ENCODE measurements around the gene TMEM242. TPM values are rescaled to one million over a fixed set of nuclear protein-coding genes. Genes with fewer than 3 reads are reported as not detected.

The TMEM242 gene
- total and polyA plus RNA-seq, 2 of the 13 experiments (the other 11 are each of a cell fraction or from before 2014, with no cell fraction given), result 5.6 to 11.1 TPM

DNA sequence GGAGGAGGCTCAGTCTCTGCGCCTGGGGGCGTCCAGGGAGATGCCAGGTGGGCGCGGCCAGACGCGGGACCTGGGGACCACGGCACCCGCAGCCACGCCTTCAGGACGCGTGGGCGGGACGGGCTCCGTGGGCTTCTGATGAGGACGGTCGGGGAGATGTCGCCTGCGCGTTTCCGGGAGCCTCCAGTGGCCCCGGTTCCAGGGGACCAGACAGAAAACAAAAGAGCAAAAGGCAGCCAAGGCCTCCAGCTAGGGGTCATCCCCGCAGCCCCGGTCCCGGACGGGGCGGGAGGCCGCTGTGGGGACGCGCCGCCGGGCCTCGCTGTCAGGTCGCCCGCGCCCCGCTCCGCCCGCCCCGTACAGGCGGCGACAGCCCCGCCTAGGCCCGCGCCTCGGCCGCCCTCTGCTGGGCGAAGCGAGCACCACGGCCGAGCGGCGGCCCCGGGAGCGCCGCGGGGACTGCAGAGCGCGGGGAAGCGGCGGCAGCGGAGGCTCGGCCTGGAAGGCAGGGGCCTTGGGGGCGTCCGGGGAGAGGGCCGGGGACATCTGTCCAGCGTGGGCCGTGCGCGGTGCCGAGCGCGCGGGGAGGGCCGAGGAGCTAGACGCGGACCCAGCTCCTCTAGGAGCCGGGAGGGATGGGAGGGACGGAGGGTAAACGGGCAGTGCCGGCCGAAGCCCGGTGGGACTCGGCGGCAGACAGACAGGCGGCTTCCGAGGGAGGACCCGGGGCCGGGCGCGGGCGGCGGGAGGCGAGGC, 48.7 kb downstream of the TMEM242 start (continued):
- TF ChIP-seq, protein P1, sequence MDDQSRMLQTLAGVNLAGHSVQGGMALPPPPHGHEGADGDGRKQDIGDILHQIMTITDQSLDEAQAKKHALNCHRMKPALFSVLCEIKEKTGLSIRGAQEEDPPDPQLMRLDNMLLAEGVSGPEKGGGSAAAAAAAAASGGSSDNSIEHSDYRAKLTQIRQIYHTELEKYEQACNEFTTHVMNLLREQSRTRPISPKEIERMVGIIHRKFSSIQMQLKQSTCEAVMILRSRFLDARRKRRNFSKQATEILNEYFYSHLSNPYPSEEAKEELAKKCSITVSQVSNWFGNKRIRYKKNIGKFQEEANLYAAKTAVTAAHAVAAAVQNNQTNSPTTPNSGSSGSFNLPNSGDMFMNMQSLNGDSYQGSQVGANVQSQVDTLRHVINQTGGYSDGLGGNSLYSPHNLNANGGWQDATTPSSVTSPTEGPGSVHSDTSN (CRISPR knock-in tag; IDR thresholded peaks at IDR 0.05; ENCODE audit: borderline replicate concordance), result no peak
- TF ChIP-seq TARDBP (CRISPR knock-in tag; IDR thresholded peaks at IDR 0.05), result no peak
- TF ChIP-seq, protein P2, sequence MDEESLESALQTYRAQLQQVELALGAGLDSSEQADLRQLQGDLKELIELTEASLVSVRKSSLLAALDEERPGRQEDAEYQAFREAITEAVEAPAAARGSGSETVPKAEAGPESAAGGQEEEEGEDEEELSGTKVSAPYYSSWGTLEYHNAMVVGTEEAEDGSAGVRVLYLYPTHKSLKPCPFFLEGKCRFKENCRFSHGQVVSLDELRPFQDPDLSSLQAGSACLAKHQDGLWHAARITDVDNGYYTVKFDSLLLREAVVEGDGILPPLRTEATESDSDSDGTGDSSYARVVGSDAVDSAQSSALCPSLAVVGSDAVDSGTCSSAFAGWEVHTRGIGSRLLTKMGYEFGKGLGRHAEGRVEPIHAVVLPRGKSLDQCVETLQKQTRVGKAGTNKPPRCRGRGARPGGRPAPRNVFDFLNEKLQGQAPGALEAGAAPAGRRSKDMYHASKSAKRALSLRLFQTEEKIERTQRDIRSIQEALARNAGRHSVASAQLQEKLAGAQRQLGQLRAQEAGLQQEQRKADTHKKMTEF (CRISPR knock-in tag; IDR thresholded peaks at IDR 0.05), result peak; percentile 52; the same call in 1 of the 2 replicates
- peak; percentile 85 for TF ChIP-seq ZNF709 (CRISPR knock-in tag; IDR thresholded peaks at IDR 0.05)
- no peak; the same call in 1 of the 2 replicates for TF ChIP-seq TCF7 (IDR thresholded peaks at IDR 0.05; ENCODE audit: low read depth)
- TF ChIP-seq CEBPB (IDR thresholded peaks at IDR 0.05; ENCODE audit: borderline replicate concordance, low read depth, low read length), result no peak
- TF ChIP-seq GTF3A (CRISPR knock-in tag; conservative IDR thresholded peaks at IDR 0.05), result no peak
- TF ChIP-seq, protein P3, sequence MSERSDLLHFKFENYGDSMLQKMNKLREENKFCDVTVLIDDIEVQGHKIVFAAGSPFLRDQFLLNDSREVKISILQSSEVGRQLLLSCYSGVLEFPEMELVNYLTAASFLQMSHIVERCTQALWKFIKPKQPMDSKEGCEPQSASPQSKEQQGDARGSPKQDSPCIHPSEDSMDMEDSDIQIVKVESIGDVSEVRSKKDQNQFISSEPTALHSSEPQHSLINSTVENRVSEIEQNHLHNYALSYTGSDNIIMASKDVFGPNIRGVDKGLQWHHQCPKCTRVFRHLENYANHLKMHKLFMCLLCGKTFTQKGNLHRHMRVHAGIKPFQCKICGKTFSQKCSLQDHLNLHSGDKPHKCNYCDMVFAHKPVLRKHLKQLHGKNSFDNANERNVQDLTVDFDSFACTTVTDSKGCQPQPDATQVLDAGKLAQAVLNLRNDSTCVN (CRISPR knock-in tag; IDR thresholded peaks at IDR 0.05; ENCODE audit: borderline replicate concordance), result no peak
- TF ChIP-seq MIER2 (CRISPR knock-in tag; IDR thresholded peaks at IDR 0.05), result no peak
- no peak for TF ChIP-seq ZFP37 (CRISPR knock-in tag; IDR thresholded peaks at IDR 0.05; ENCODE audit: borderline replicate concordance)
- no peak for TF ChIP-seq ZBTB20 (CRISPR knock-in tag; IDR thresholded peaks at IDR 0.05; ENCODE audit: borderline replicate concordance, low read depth)
- peak; percentile 71; the same call in 1 of the 2 replicates for TF ChIP-seq ZNF431 (CRISPR knock-in tag; IDR thresholded peaks at IDR 0.05; ENCODE audit: borderline replicate concordance, low read depth)
- TF ChIP-seq, protein P4, sequence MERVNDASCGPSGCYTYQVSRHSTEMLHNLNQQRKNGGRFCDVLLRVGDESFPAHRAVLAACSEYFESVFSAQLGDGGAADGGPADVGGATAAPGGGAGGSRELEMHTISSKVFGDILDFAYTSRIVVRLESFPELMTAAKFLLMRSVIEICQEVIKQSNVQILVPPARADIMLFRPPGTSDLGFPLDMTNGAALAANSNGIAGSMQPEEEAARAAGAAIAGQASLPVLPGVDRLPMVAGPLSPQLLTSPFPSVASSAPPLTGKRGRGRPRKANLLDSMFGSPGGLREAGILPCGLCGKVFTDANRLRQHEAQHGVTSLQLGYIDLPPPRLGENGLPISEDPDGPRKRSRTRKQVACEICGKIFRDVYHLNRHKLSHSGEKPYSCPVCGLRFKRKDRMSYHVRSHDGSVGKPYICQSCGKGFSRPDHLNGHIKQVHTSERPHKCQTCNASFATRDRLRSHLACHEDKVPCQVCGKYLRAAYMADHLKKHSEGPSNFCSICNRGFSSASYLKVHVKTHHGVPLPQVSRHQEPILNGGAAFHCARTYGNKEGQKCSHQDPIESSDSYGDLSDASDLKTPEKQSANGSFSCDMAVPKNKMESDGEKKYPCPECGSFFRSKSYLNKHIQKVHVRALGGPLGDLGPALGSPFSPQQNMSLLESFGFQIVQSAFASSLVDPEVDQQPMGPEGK (CRISPR knock-in tag; IDR thresholded peaks at IDR 0.05), result no peak; the same call in 1 of the 2 replicates
- TF ChIP-seq, protein P5, sequence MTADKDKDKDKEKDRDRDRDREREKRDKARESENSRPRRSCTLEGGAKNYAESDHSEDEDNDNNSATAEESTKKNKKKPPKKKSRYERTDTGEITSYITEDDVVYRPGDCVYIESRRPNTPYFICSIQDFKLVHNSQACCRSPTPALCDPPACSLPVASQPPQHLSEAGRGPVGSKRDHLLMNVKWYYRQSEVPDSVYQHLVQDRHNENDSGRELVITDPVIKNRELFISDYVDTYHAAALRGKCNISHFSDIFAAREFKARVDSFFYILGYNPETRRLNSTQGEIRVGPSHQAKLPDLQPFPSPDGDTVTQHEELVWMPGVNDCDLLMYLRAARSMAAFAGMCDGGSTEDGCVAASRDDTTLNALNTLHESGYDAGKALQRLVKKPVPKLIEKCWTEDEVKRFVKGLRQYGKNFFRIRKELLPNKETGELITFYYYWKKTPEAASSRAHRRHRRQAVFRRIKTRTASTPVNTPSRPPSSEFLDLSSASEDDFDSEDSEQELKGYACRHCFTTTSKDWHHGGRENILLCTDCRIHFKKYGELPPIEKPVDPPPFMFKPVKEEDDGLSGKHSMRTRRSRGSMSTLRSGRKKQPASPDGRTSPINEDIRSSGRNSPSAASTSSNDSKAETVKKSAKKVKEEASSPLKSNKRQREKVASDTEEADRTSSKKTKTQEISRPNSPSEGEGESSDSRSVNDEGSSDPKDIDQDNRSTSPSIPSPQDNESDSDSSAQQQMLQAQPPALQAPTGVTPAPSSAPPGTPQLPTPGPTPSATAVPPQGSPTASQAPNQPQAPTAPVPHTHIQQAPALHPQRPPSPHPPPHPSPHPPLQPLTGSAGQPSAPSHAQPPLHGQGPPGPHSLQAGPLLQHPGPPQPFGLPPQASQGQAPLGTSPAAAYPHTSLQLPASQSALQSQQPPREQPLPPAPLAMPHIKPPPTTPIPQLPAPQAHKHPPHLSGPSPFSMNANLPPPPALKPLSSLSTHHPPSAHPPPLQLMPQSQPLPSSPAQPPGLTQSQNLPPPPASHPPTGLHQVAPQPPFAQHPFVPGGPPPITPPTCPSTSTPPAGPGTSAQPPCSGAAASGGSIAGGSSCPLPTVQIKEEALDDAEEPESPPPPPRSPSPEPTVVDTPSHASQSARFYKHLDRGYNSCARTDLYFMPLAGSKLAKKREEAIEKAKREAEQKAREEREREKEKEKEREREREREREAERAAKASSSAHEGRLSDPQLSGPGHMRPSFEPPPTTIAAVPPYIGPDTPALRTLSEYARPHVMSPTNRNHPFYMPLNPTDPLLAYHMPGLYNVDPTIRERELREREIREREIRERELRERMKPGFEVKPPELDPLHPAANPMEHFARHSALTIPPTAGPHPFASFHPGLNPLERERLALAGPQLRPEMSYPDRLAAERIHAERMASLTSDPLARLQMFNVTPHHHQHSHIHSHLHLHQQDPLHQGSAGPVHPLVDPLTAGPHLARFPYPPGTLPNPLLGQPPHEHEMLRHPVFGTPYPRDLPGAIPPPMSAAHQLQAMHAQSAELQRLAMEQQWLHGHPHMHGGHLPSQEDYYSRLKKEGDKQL (CRISPR knock-in tag; IDR thresholded peaks at IDR 0.05; ENCODE audit: low read depth), result no peak
- TF ChIP-seq POLR2A (IDR thresholded peaks at IDR 0.05; ENCODE audit: insufficient read depth in 1 of 2, low read depth in 2 of 2, low read length in 2 of 2), result no peak
- TF ChIP-seq, protein P6, sequence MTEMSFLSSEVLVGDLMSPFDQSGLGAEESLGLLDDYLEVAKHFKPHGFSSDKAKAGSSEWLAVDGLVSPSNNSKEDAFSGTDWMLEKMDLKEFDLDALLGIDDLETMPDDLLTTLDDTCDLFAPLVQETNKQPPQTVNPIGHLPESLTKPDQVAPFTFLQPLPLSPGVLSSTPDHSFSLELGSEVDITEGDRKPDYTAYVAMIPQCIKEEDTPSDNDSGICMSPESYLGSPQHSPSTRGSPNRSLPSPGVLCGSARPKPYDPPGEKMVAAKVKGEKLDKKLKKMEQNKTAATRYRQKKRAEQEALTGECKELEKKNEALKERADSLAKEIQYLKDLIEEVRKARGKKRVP (CRISPR knock-in tag; IDR thresholded peaks at IDR 0.05), result no peak
